ENCODE results near the gene GID4. TPM values are rescaled to one million over a fixed set of nuclear protein-coding genes. Genes with fewer than 3 reads are reported as not detected.

GID4 gene
- total RNA-seq, 1 experiment from 2014 or later, result 11.4 TPM

DNA sequence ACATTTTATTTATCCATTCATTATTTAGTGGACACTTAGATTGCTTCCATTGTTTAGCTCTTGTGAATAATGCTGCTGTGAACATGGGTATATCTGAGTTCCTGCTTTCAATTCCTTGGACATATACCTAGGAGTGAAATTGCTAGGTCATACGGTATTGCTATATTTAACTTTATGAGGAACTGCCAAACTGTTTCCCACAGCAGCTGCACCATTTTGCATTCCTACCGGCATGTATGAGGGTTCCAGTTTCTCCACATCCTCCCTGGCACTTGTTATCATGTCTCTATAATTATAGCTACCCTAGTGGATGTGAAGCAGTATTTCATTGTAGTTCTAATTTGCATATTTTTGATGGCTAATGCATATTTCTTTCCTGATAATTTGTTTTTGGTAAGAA is 24.8 kb downstream of the GID4 start:
- no peak overlapping the region for H2BK5ac ChIP-seq (ENCODE audit: insufficient read length, low read length)
- no peak overlapping the region for H2BK12ac ChIP-seq (ENCODE audit: insufficient read length, low read depth, low read length)
- H3K23me2 ChIP-seq (ENCODE audit: insufficient read length, low read depth, low read length, poor library complexity, severe bottlenecking), result no peaks in the 10 kb centered on the region
- H2BK15ac ChIP-seq (ENCODE audit: low read depth, low read length), result no peak overlapping the region
- no peak overlapping the region for H3K4ac ChIP-seq (ENCODE audit: low read depth, low read length)
- H3K79me2 ChIP-seq (ENCODE audit: insufficient read depth, low read length), result no peaks in the 10 kb centered on the region
- peaks cover 14 to 46% (median 23%) of the 10 kb centered on the region in 3 experiments; a peak in 6 of 7 replicates for H3K36me3 Mint-ChIP-seq (ENCODE audit: insufficient read depth in 1 of 3, low read depth in 3 of 3)
- TF ChIP-seq, protein P1, sequence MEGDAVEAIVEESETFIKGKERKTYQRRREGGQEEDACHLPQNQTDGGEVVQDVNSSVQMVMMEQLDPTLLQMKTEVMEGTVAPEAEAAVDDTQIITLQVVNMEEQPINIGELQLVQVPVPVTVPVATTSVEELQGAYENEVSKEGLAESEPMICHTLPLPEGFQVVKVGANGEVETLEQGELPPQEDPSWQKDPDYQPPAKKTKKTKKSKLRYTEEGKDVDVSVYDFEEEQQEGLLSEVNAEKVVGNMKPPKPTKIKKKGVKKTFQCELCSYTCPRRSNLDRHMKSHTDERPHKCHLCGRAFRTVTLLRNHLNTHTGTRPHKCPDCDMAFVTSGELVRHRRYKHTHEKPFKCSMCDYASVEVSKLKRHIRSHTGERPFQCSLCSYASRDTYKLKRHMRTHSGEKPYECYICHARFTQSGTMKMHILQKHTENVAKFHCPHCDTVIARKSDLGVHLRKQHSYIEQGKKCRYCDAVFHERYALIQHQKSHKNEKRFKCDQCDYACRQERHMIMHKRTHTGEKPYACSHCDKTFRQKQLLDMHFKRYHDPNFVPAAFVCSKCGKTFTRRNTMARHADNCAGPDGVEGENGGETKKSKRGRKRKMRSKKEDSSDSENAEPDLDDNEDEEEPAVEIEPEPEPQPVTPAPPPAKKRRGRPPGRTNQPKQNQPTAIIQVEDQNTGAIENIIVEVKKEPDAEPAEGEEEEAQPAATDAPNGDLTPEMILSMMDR (conservative IDR thresholded peaks at IDR 0.05), result no peak
- no peaks in the 10 kb centered on the region for H3K27me3 Mint-ChIP-seq (ENCODE audit: low read depth)
- no peak overlapping the region for H3K23ac ChIP-seq (ENCODE audit: insufficient read length, low read depth, low read length)
- no peak overlapping the region for H4K5ac ChIP-seq (ENCODE audit: insufficient read length, low read depth, low read length)
- no peaks in the 10 kb centered on the region for H3K4me1 ChIP-seq (ENCODE audit: insufficient read depth, low read length)
- no peak overlapping the region for H4K8ac ChIP-seq (replicated peaks; ENCODE audit: insufficient read length, low read depth, low read length)
- no peaks in the 10 kb centered on the region for H3K27me3 ChIP-seq (ENCODE audit: insufficient read depth, low read length)
- H3K9me3 ChIP-seq (ENCODE audit: control insufficient read depth, low read depth, low read length), result no peaks in the 10 kb centered on the region
- no peak overlapping the region for H2BK120ac ChIP-seq (ENCODE audit: low read depth, low read length, poor library complexity, severe bottlenecking)
- no peaks in the 10 kb centered on the region for H3K79me1 ChIP-seq (ENCODE audit: insufficient read depth, low read depth, low read length, poor library complexity, severe bottlenecking)
- no peak overlapping the region for H3K4me3 Mint-ChIP-seq
- H2BK20ac ChIP-seq (ENCODE audit: low read depth, low read length, poor library complexity, severe bottlenecking), result no peak overlapping the region
- H3K18ac ChIP-seq (ENCODE audit: insufficient read length, low read depth, low read length), result no peak overlapping the region
- no peak overlapping the region for H4K91ac ChIP-seq (ENCODE audit: insufficient read length, low read depth, low read length)
- no peak overlapping the region for H2AK5ac ChIP-seq (ENCODE audit: insufficient read length, low read length)
- no peaks in the 10 kb centered on the region; a peak in 1 of 4 replicates for H3K4me1 Mint-ChIP-seq
- H3K4me2 ChIP-seq (ENCODE audit: insufficient read depth, insufficient read length, low read length), result no peak overlapping the region
- H3K14ac ChIP-seq (ENCODE audit: insufficient read depth, low read length), result no peak overlapping the region
- no peak overlapping the region for H3K27ac ChIP-seq (ENCODE audit: insufficient read length, low read depth, low read length)
- no peak overlapping the region for H3K27ac Mint-ChIP-seq
- no peak overlapping the region for H2AFZ ChIP-seq (ENCODE audit: low read length)
- DNase-seq, result no peak
- no peaks in the 10 kb centered on the region for H4K20me1 ChIP-seq (ENCODE audit: control insufficient read depth, insufficient read depth, insufficient read length)
- WGBS (ENCODE audit: extremely low coverage, insufficient read length, low lambda C conversion rate), result no CpG with 5 or more reads among the region's 2 CpGs
- H3K9me3 Mint-ChIP-seq, result no peaks in the 10 kb centered on the region
- no peak overlapping the region for H3K9ac ChIP-seq (ENCODE audit: extremely low read depth, insufficient read length, low read length)
- H3T11ph ChIP-seq (ENCODE audit: low read length), result no peak overlapping the region
- H3K56ac ChIP-seq (ENCODE audit: insufficient read length, low read depth, low read length), result no peak overlapping the region
